Gastrocnemius medialis (tissue), 4 donors: ENCODE results near the gene LTV1.
"Not testable (repeated sequence)": the region's sequence is repeated elsewhere in the genome, so short reads cannot be mapped to it uniquely, and the experiment has no call there.

Source experiments
- CTCF ChIP-seq, 5 experiments: fragments of 450-650 bp in 3 of 5; fragments of 200-600 bp in 2 of 5; sonication (generic) in 2 of 5; IDR thresholded peaks in 4 of 5; conservative IDR thresholded peaks in 1 of 5; 1 replicate in 4 of 5; 2 replicates in 1 of 5; pipeline ENCODE4 v1.5.1; 2016 to 2019; ENCODE audit warnings: antibody characterized with exemption in 5 of 5, mild to moderate bottlenecking in 3 of 5, moderate library complexity in 3 of 5
- POLR2A ChIP-seq, 2 donors: fragments of 450-650 bp; IDR thresholded peaks; one replicate each; pipeline ENCODE4 v1.6.1; 2017; ENCODE audit warnings: antibody characterized with exemption in 2 of 2, mild to moderate bottlenecking in 2 of 2, moderate library complexity in 2 of 2

- TF ChIP-seq CTCF (IDR thresholded peaks at IDR 0.05 in 4 of 5, conservative IDR thresholded peaks at IDR 0.05 in 1 of 5); POLR2A (IDR thresholded peaks at IDR 0.05): not testable (repeated sequence)
These were observed 46.6 kb upstream of the LTV1 start for GRCh38 chr6:143796551-143796950.
